ENCODE measurements around the gene RNF130. TPM values are rescaled to one million over a fixed set of nuclear protein-coding genes. Genes with fewer than 3 reads are reported as not detected.

Gene RNF130, protein sequence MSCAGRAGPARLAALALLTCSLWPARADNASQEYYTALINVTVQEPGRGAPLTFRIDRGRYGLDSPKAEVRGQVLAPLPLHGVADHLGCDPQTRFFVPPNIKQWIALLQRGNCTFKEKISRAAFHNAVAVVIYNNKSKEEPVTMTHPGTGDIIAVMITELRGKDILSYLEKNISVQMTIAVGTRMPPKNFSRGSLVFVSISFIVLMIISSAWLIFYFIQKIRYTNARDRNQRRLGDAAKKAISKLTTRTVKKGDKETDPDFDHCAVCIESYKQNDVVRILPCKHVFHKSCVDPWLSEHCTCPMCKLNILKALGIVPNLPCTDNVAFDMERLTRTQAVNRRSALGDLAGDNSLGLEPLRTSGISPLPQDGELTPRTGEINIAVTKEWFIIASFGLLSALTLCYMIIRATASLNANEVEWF
- total RNA-seq, result 70.8 and 78.4 TPM in 2 replicates
- long read RNA-seq, transcript RNF130-205 (9 exons, 2,263 nt), result major isoform, 154 of 179 reads
- long read RNA-seq, partial matches to known transcripts, result 15 of 179 reads
- long read RNA-seq, other reads (novel, unspliced or antisense), result 8 of 179 reads

GRCh38 chr5:180071531-180072255 is at the start of gene RNF130:
Gene RNF130 (minus strand): TSS chr5:180071759. CDS start chr5:180071702, 57 bp downstream.
- DNase-seq (ENCODE audit: extremely low spot score, unreplicated experiment), result peak; percentile 98
- Mint-ChIP-seq H3K36me3 (ENCODE audit: unreplicated experiment) (peaks cover 2% of the 10 kb centered on the region), H3K4me1 (ENCODE audit: unreplicated experiment) (peaks cover 37% of the 10 kb centered on the region), H3K4me3 (ENCODE audit: unreplicated experiment) (peak within 1 kb of the TSS; percentile 90), H3K9me3 (ENCODE audit: unreplicated experiment) (peaks cover 5% of the 10 kb centered on the region), H3K27me3 (ENCODE audit: unreplicated experiment) (peaks cover 10% of the 10 kb centered on the region), H3K27ac (ENCODE audit: unreplicated experiment) (peak within 1 kb of the TSS; percentile 93)
- TF ChIP-seq CTCF (IDR thresholded peaks at IDR 0.05), result no peak

DNA sequence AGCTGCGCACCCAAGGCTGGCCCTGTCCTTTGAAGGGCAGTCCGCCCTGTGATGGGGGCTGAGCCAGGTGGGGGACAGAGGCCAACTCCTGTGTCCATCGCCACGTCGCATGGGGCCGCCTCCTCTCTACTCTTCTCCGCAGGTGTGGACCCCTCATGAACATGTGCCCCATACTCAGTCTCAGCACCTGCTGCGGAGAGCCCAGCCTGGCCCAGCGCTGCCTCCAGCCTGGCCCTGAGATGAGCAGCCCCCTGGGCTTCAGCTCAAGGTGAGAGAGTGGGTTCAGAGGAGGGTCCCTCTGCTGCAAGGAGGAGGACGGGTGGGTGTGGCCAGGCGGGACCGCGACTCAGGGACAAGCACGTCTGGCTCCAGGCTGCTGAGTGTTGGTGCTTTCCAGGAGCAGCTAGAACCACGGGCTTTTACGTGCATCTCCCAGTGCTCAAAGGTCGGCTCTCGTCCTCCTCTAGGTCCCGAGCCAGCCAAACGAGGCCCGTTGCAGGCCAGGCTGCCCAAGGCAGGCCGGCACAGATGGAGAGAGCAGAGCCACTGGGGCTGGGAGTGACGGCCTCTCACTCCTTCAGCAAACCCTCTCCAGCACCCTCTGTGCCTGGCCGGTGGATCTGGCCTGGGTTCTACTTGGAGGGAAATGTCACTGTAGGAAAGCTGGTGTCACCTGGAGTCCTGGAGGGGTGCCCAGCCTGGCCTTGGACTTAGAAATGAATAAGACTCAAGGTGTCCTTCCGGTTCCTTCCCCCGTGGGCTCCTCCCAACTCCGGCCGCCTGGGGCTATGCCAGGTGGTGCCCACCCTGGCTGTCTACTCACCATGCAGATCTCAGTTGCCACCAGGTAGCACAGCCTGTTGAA is 48.9 kb upstream of the RNF130 start:
- Mint-ChIP-seq H3K4me3 (ENCODE audit: unreplicated experiment) (no peak overlapping the region), H3K27me3 (ENCODE audit: unreplicated experiment) (peaks cover 34% of the 10 kb centered on the region), H3K9me3 (ENCODE audit: unreplicated experiment) (no peaks in the 10 kb centered on the region), H3K4me1 (ENCODE audit: unreplicated experiment) (no peaks in the 10 kb centered on the region), H3K27ac (ENCODE audit: unreplicated experiment) (no peak overlapping the region), H3K36me3 (ENCODE audit: unreplicated experiment) (no peaks in the 10 kb centered on the region)
- DNase-seq (ENCODE audit: extremely low spot score, unreplicated experiment), result no peak
- TF ChIP-seq CTCF (IDR thresholded peaks at IDR 0.05), result no peak

DNA sequence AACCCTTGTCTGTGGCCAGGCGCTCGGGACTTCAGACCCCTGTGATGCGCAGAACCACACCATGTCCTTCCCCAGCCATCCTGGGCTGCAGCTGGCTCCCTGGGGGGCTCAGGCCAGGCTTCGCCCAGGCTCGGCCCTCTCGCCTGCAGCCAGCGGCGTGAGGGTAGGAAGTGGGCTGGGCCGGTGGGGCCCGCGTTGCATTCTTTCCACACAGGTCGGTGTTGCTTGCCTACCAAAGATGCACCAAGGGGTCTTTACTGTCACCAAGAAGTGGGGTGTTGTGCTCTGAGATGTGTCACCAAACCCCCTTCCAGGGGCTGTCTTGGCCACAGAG is 48.3 kb upstream of the RNF130 start:
- Mint-ChIP-seq H3K27ac (ENCODE audit: unreplicated experiment) (no peak overlapping the region), H3K9me3 (ENCODE audit: unreplicated experiment) (no peaks in the 10 kb centered on the region), H3K27me3 (ENCODE audit: unreplicated experiment) (peaks cover 28% of the 10 kb centered on the region), H3K4me3 (ENCODE audit: unreplicated experiment) (no peak overlapping the region), H3K4me1 (ENCODE audit: unreplicated experiment) (no peaks in the 10 kb centered on the region), H3K36me3 (ENCODE audit: unreplicated experiment) (no peaks in the 10 kb centered on the region)
- no peak for TF ChIP-seq CTCF (IDR thresholded peaks at IDR 0.05)
- DNase-seq (ENCODE audit: extremely low spot score, unreplicated experiment), result no peak

DNA sequence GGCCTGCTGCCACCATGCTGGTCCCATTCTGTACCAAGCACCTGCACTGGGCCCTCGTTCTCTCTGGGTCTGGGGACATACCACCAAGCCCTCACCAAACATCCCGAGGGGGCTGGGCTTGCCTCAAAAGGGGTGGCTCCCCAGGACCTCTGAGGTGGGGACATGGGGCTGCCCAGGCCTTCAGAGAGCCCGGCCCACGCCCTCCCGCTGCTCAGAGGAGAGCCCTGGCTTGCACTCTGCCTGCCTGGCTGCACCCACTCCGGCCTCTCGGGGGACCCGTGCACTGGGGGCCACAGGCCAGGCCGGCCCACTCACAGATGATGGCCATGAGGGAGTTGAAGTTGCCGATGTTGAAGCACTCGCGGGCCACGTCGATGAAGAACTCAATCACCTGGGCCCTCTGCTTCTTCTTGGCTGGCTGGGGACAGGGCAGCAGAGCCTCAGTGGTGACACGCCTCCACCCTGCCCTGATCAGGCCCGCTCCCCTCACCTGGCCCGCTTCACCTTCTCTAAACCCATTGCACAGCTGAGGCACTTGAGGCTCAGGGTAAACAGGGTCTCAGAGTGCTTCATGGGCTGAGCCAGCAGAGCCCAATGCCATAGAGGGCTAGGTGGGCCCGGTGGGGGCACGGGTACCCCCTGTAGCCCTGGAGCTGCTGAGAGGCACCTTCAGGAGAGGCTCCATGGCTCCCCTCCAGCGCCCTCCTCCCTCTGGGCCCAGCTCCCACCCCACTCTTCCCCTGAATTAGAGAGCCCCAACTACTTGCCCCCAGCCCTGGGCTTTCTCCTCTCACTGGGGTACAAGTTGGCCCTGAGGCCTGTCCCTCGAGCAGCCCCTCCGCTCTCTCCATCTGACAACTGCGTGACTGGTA is 47.7 kb upstream of the RNF130 start:
- H3K36me3 Mint-ChIP-seq (ENCODE audit: unreplicated experiment), result no peaks in the 10 kb centered on the region
- H3K27ac Mint-ChIP-seq (ENCODE audit: unreplicated experiment), result no peak overlapping the region
- H3K27me3 Mint-ChIP-seq (ENCODE audit: unreplicated experiment), result peaks cover 23% of the 10 kb centered on the region
- H3K4me3 Mint-ChIP-seq (ENCODE audit: unreplicated experiment), result no peak overlapping the region
- DNase-seq (ENCODE audit: extremely low spot score, unreplicated experiment), result no peak
- TF ChIP-seq CTCF (IDR thresholded peaks at IDR 0.05), result no peak
- H3K9me3 Mint-ChIP-seq (ENCODE audit: unreplicated experiment), result no peaks in the 10 kb centered on the region
- no peaks in the 10 kb centered on the region for H3K4me1 Mint-ChIP-seq (ENCODE audit: unreplicated experiment)

All from osteocyte (in vitro differentiated cells).